Measurements from ENCODE around the gene HSPB8. TPM values are rescaled to one million over a fixed set of nuclear protein-coding genes. Genes with fewer than 3 reads are reported as not detected.

Gene HSPB8, protein sequence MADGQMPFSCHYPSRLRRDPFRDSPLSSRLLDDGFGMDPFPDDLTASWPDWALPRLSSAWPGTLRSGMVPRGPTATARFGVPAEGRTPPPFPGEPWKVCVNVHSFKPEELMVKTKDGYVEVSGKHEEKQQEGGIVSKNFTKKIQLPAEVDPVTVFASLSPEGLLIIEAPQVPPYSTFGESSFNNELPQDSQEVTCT
- 56.1 and 58.4 TPM in 2 replicates for total RNA-seq (2014; rRNA removed; shearing (Covaris generic))

- DNase-seq (ENCODE audit: low read depth) = peak; percentile 77
Observed at GRCh38 chr12:119178544-119179334, at the start of gene HSPB8. HSPB8 (plus strand) TSS chr12:119178931; CDS start chr12:119179313, 382 bp downstream.

DNA sequence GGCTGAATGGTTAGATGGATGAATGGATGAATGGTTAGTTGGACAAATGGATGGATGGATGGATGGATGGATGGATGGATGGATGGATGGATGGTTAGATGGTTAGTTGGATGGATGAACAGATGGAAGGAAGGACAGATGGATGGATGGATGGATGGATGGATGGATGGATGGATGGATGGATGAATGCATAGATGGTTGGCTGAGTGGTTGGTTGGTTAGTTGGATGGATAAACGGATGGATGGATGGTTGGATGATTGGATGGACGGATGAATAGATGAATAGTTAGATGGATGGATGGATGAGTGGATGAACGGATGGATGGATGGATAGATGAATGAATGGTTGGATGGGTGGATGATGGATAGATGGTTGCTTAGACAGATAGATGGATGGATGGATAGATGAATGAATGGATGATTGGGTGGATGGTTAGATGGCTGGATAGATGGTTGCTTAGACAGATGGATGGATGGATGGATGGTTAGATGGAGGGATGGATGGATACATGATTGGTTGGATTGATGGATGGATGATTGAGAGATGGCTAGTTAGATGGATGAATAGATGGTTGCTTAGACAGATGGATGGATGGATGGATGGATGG is 48.8 kb upstream of the HSPB8 start:
- DNase-seq (ENCODE audit: low read depth) = no peak

DNA sequence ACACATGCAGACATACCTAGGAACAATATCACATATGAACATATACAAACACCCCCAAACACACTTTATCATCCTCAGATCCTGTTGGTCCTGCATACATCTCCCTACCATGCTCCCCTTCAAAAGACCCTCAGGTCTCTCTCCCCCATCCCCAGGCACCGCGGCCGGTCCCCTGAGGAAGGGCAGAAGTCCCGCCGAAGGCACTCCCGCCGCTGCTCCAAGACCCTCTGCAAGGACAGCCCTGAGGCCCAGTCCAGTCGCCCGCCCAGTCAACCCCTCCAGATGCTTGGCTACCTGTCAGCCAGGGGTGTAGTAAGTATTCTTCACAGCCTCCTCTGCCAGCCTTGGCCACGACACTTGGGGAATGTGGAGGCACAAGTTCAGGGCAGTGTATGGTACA is 48.2 kb upstream of the HSPB8 start:
- DNase-seq (ENCODE audit: low read depth) = no peak

DNA sequence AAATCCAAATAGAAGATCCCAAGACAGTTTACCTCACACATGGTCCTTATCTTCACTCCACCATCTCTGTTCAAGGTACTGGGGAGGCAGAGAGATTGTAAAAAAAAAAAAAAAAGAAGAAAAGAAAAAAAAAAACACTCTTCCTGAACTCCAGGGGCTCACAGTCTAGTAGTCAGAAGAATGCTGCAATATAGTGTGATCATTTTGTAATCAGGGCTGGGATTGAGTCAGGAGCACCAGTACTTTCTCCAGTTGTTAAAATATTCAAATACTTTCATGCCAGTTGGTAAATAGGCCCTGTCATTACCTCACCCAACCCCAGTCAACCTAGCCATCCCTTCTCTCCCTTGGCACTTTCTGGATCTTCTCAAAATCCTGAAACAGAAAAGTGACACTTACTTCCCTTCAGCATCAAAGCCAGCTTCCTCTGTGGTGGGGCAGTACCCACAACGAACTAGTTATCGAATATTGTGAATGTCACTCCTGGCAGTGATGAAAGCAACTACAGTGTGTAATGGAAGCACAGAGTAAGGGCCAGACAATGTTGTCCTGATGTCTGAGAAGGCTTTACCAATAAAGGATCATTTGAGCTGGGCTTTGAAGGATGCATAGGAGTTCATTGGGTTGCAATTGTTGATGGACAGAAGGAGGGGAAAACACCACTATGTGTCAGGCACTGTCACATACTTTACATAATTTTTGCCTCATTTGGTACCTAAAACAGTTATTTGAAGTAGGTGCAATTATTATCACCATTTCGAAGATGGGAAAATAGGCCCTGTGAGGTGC is 44.3 kb upstream of the HSPB8 start:
- no peak for DNase-seq (ENCODE audit: low read depth)

DNA sequence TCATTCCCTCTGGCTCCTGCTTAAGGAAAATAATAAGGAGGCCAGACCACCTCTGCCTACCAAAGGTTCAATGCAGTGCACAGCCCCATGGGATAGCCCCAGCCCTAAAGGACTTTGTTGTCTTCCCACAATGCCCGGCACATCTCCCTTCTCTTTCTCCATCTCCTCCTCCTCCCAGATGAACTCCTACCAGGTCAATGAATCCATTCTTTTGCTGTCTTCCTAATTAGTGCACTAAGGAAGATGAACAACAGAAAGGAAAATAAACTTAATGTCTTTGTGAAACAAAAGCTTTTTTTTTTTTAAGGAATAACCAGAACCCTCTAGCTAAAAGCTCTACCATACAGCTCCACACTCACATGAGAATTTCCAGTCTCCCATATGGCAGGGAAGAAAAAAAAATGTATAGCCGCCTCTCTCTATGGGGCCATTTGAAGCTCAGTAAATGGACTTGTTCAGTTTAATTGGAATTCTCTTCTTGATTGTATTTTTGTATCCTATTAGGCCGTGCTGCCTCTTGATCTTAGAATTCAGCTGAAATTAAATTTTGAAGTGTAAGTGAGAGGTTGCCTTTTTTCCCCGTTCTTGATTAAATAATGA is 41.8 kb upstream of the HSPB8 start:
- DNase-seq (ENCODE audit: low read depth) = no peak

DNA sequence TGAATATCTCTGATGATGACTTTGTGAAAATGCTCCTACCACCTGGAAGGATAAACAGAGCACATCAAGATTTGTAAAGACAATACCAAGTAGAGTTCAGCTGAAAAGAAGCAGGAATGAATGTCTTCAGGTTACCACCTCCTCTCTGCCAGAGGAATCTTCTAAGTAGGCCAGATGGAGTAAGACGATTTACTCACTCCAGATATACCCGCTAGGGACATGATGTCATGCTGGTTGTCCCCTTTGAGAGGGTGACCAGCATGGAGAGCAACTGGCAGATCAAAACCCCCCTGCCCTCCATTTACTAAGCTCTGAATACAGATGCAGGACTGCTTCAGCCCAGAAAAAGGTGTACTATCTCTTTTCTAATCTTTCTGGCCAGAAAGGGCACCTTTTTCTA is 39.3 kb upstream of the HSPB8 start:
- no peak for DNase-seq (ENCODE audit: low read depth)

DNA sequence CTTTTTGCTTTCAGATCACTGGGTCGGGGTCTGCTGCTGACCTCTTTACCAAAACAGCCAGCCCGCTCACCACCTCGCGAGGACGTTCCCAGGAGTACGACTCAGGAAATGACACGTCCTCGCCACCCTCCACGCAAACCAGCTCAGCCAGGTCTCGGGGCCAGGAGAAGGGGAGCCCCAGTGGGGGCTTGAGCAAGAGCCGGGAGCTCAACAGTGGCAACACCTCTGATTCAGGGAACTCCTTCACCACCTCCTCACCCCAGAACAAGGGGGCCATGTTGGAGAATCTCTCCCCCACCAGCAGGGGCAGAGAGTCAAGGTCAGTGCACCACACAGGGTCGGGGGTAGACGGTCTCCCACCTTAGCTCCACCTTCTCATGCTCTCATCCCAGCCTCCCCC is 33.4 kb upstream of the HSPB8 start:
- DNase-seq (ENCODE audit: low read depth) = no peak

GRCh38 chr12:119147847-119148448 is 30.8 kb upstream of the HSPB8 start:
- no peak for DNase-seq (ENCODE audit: low read depth)

DNA sequence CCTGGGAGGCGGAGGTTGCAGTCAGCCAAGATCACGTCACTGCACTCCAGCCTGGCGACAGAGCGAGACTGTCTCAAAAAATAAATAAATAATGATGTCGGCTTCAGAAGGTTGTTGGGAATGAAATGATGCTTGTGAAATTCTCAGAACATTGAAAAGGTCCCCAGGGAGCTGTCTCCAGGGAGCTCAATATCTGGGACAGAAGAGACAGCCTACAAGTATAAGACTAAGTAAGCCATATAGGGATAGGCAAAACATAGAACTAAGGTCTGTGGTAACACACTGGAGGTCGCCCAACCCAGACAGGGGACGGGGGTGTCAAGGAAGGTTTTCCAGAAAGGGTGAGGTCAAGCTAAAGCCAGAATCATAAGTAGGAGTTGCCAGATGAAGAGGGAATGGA is 29.5 kb upstream of the HSPB8 start:
- no peak for DNase-seq (ENCODE audit: low read depth)

GRCh38 chr12:119151445-119152026 is 27.2 kb upstream of the HSPB8 start:
- DNase-seq (ENCODE audit: low read depth) = no peak

DNA sequence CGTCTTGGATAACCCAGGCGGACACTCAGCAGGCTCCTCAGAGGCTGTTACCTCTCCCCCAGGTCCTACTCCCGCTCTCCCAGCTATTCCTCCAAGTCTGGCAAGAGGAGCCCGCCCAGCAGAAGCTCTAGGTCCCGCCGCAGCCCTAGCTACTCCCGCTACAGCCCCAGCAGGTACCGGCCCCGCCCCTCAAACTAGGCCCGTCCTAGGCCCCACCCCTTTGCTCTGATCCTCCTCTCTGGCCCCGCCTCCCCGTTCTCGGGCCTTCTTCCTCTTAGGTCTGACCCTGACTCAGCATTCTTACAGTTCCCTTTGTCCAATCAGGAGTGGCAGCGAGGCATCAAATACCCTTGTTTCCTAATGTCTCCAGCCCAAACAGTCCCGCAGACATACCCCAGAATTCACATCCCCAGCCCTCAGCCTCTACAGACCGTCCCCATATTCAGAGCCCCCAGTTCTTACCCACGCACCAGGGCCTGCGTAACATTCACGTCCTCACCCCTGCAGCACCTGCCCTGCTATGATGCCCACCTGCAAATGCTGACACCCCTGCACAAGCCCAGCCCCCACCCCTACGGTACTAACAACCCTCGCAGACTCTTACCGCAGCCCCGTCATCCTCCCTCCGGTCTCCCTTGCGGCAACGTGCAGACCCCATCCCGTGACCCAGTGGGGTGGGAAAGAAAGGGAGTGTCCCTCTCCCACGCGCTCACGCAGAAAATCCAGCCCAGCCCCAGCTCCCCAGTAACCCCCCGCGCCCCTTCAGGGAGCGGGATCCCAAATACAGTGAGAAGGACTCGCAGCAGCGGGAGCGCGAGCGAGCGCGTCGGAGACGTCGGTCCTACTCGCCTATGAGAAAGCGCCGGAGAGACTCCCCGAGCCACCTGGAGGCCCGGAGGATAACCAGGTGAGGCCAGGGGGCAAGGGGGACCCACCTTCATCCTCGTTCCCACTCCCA is 25.0 kb upstream of the HSPB8 start:
- DNase-seq (ENCODE audit: low read depth) = peak; percentile 79

- DNase-seq (ENCODE audit: low read depth) = peak; percentile 66
Observed at GRCh38 chr12:119154435-119154818, 24.3 kb upstream of the HSPB8 start.

GRCh38 chr12:119156401-119157044 is 22.2 kb upstream of the HSPB8 start:
- DNase-seq (ENCODE audit: low read depth) = peak; percentile 34

DNA sequence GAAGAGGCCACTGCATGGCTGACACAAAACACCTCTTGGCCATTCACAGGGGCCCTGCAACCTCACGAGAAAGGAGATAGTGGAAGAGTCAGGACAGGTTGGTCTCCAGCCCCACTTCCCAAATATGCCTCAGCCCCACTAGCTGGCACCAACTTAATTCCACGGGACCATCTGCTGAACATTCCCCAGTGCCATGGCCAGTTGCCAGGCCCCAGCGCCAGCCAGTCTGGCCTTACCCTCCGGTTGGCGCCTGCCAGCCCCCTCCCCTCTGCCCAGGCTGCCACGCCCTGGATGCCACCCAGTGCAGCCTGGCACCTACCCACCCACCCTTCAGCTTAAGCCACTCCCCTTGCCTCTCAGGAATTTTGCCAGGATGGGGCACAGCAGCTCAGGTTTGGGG is 21.2 kb upstream of the HSPB8 start:
- DNase-seq (ENCODE audit: low read depth) = no peak

GRCh38 chr12:119157978-119158377 is 20.8 kb upstream of the HSPB8 start:
- DNase-seq (ENCODE audit: low read depth) = no peak

- no peak for DNase-seq (ENCODE audit: low read depth)
Observed at GRCh38 chr12:119158402-119158801, 20.3 kb upstream of the HSPB8 start.

DNA sequence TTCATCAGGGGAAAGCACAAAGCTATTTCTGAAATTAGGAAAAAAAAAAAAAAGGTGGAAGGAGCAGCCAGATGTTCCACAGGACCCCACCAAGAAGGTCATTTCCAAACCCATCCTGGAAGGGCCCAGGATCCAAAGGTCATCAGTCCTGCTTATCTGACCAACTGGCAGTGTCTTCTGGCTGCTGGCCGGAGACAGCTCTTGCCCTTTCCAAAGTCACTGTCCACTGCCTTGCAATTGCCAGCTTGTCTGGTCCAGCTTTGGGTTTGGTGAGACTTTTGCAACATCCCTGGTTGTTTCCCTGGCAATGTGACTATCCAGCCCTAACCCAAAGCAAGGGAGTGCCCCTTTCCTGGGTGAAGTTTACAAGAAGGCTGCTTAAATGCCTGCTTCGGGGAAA is 18.9 kb upstream of the HSPB8 start:
- DNase-seq (ENCODE audit: low read depth) = no peak

DNA sequence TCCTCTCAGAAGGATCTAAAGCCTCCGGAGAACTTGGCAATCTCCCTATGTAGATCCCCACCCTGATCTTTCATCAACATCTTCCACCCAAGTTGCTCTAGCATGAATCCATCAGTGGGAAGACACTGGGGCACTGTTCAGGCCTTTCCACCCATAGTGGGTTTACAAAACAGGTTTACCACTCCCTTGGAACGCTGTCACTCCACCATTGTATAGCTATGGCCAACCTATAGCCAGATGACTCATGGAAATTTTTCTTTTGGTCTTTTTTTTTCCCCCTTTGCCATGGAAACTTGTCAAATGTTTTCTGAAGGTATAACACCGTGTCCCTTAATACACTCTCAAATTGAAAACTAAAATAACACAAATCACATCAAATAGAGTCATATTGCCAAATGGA is 10.8 kb upstream of the HSPB8 start:
- no peak for DNase-seq (ENCODE audit: low read depth)

DNA sequence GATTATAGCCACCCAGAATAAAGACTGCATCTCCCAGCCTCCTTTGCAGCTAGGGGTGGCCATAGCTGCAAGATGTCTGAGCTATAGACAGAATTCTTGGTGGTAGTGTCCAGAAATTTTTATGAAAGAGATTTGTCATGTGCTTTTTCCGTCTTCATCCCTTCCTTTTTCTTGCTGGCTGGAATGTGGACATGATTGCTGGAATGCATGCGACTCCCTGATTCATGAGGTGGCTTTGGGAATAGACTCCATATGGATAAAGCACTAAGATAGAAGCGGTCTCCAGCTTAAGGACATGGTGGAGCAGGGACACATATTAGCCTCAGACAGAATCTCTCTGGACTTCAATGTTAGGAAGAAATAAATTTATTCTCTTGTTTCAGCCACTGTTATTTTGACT is 10.0 kb upstream of the HSPB8 start:
- DNase-seq (ENCODE audit: low read depth) = no peak
